Kidney epithelial cell (primary cell): ENCODE data around the gene CNDP2. TPM values are rescaled to one million over a fixed set of nuclear protein-coding genes. Genes with fewer than 3 reads are reported as not detected.

Experiments
- DNase-seq: peaks from one replicate; pipeline ENCODE4 v3.0.0-alpha.2; 2010; ENCODE audit warnings: low read depth
- H3K27me3 ChIP-seq: 2 replicates; pipeline ENCODE4 v1.6.0; 2011; ENCODE audit warnings: low read length; ENCODE audit not compliant: control insufficient read depth, insufficient read depth
- H3K36me3 ChIP-seq: 2 replicates; pipeline ENCODE4 v1.5.1; 2011; ENCODE audit warnings: low read length; ENCODE audit not compliant: control insufficient read depth, insufficient read depth
- H3K4me3 ChIP-seq: 2 replicates; pipeline ENCODE4 v1.5.1; 2011; ENCODE audit warnings: low read depth, mild to moderate bottlenecking, control low read depth, low read length
- CTCF ChIP-seq: IDR thresholded peaks from 2 replicates; pipeline ENCODE4 v1.5.1; 2011; ENCODE audit warnings: mild to moderate bottlenecking, moderate library complexity, low read length, control low read depth, inconsistent platforms; ENCODE audit not compliant: insufficient read depth, poor library complexity, severe bottlenecking
- total RNA-seq: library from RNA; depleted of rRNA; stranded (reverse); fragments of >200 nt; gene quantifications from 2 replicates; pipeline ENCODE4 v1.2.3, GENCODE V29; 2015

CNDP2 gene
- total RNA-seq, 1 donor from 2014 or later, result 225 TPM

DNA sequence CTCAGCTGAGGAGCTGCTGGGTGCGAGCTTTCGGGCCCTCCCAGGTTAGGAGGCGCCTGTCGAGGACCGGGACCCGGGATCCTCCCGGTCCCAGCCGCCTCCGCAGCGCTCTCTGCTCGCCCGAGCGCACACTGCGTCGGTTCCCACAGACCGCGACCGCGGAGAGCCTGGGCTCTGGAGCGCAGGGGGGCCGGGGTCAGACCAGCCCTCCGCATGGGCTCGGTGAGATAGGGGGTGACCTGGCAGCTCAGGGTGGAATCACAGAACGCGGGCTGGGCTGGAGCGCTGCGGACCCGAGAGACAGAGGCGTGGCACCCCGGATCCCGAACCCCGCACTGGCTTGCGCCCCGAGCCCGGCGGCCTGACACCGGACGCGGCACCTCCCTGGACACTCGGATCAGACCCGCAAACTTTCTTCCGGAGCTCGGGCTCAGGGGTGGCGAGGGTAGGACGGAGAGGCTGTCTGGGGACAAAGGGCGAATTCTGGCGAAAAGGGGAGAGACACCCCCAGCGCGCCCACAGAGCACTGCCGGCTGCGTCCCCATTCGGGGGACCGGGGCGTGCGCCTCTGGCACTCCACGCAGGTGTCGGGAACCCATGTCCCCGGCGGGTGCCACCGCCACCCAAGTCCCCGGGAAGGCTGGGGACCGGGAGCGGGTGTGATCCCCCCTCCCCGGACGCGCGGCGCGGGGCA, 39.7 kb upstream of the CNDP2 start:
- Histone ChIP-seq H3K36me3 (no peaks in the 10 kb centered on the region), H3K27me3 (peaks cover 48% of the 10 kb centered on the region), H3K4me3 (peak overlapping the region; percentile 12)
- DNase-seq, result no peak
- no peak for TF ChIP-seq CTCF

- Histone ChIP-seq H3K36me3 (no peaks in the 10 kb centered on the region), H3K4me3 (peak within 1 kb of the TSS; percentile 12), H3K27me3 (peaks cover 48% of the 10 kb centered on the region)
- no peak for TF ChIP-seq CTCF
- DNase-seq, result no peak
Observed at GRCh38 chr18:74457043-74457724, 39.0 kb upstream of the CNDP2 start, which contains the start of gene DIPK1C. DIPK1C (minus strand) TSS chr18:74457308; CDS start chr18:74457259, 49 bp downstream.

- H3K4me3 ChIP-seq, result no peak overlapping the region
- DNase-seq, result no peak
- H3K36me3 ChIP-seq, result no peaks in the 10 kb centered on the region
- TF ChIP-seq CTCF, result no peak
- peaks cover 48% of the 10 kb centered on the region for H3K27me3 ChIP-seq
Observed at GRCh38 chr18:74457725-74458421, 38.3 kb upstream of the CNDP2 start.

DNA sequence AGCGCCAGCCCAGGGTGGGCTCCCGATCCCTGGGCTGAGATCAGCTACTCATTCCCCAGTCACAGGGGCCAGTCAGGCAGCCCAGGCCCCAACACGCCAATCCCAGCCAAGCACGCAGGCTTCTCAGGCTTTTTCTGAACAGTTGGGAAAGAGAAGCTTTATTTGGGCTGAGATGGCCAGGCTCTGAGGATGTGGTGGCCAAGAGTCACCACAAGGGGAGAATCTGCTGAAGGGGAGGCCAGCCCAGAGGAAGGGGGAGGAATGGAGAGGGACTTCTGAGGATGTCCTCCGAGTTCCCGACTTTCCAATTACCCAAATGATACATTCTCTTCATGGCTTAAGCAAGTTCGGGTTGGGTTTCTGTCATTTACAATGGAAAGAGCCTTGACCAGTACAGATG, 36.3 kb upstream of the CNDP2 start:
- Histone ChIP-seq H3K36me3 (no peaks in the 10 kb centered on the region), H3K27me3 (peaks cover 44% of the 10 kb centered on the region), H3K4me3 (no peak overlapping the region)
- no peak for DNase-seq
- peak; percentile 22 for TF ChIP-seq CTCF

- H3K27me3 ChIP-seq, result peaks cover 40% of the 10 kb centered on the region
- no peak for DNase-seq
- TF ChIP-seq CTCF, result no peak
- H3K4me3 ChIP-seq, result no peak overlapping the region
- H3K36me3 ChIP-seq, result no peaks in the 10 kb centered on the region
Observed at GRCh38 chr18:74460825-74461224, 35.3 kb upstream of the CNDP2 start.
